HCT116 (cell line): ENCODE results near the gene KRT6C.

Source experiments
- CTCF ChIP-seq, 3 experiments: fragments of 200-600 bp in 1 of 3; sonication (generic) in 1 of 3; IDR thresholded peaks in 2 of 3; conservative IDR thresholded peaks in 1 of 3; 2 replicates each; pipeline ENCODE4 v1.5.1; 2012 to 2017; ENCODE audit warnings: low read depth in 2 of 3, low read length in 2 of 3, antibody characterized with exemption in 1 of 3, borderline replicate concordance in 1 of 3, control low read depth in 1 of 3, mild to moderate bottlenecking in 1 of 3, mixed read lengths in 1 of 3, mixed run types in 1 of 3, moderate library complexity in 1 of 3; ENCODE audit not compliant: insufficient read depth in 1 of 3
- EZH2phosphoT487 ChIP-seq: fragments of 200-600 bp; IDR thresholded peaks from 2 replicates; pipeline ENCODE4 v1.6.1; 2018; ENCODE audit warnings: antibody characterized with exemption, borderline replicate concordance
- JUND ChIP-seq: IDR thresholded peaks from 2 replicates; pipeline ENCODE4 v1.6.1; 2012
- REST ChIP-seq: IDR thresholded peaks from 2 replicates; pipeline ENCODE4 v1.6.1; 2012; ENCODE audit warnings: low read depth

- TF ChIP-seq CTCF (IDR thresholded peaks at IDR 0.05 in 2 of 3, conservative IDR thresholded peaks at IDR 0.05 in 1 of 3; ENCODE audit: borderline replicate concordance in 1 of 3, insufficient read depth in 1 of 3, low read depth in 2 of 3, low read length in 2 of 3) (no peak), JUND (no peak), REST (no peak), EZH2phosphoT487 (no peak)
Measured at GRCh38 chr12:52518574-52519386, 45.2 kb upstream of the KRT6C start.
